Neural cell (in vitro differentiated cells): ENCODE results near the gene ADGRG3.

ENCODE experiments used
- CTCF ChIP-seq: fragments of 450-650 bp; IDR thresholded peaks from 2 replicates; pipeline ENCODE4 v1.5.1; 2014; ENCODE audit warnings: antibody characterized with exemption, mild to moderate bottlenecking, moderate library complexity; ENCODE audit not compliant: poor library complexity, severe bottlenecking
- EP300 ChIP-seq: fragments of 450-650 bp; conservative IDR thresholded peaks from 2 replicates; pipeline ENCODE4 v1.6.1; 2014; ENCODE audit warnings: antibody characterized with exemption, mild to moderate bottlenecking, moderate library complexity; ENCODE audit not compliant: poor library complexity, severe bottlenecking
- EZH2 ChIP-seq: fragments of 200-600, 300-800 bp; shearing (Covaris generic), sonication (generic); IDR thresholded peaks from 2 replicates; pipeline ENCODE4 v1.6.1; 2014; ENCODE audit warnings: antibody characterized with exemption, low read length, borderline replicate concordance, mild to moderate bottlenecking; ENCODE audit not compliant: insufficient read depth, poor library complexity, severe bottlenecking
- POLR2AphosphoS5 ChIP-seq: IDR thresholded peaks from 2 replicates; pipeline ENCODE4 v1.6.1; 2012
- RAD21 ChIP-seq: fragments of 450-650 bp; conservative IDR thresholded peaks from 2 replicates; pipeline ENCODE4 v1.6.1; 2014; ENCODE audit warnings: antibody characterized with exemption, mild to moderate bottlenecking, moderate library complexity
- TAF1 ChIP-seq: IDR thresholded peaks from 2 replicates; pipeline ENCODE4 v1.6.1; 2012; ENCODE audit warnings: low read depth

- TF ChIP-seq POLR2AphosphoS5 (no peak), CTCF (no peak), RAD21 (no peak), EP300 (no peak), EZH2 (no peak), TAF1 (no peak)
Observed at GRCh38 chr16:57683636-57684545, 15.8 kb downstream of the ADGRG3 start.
